NCI-H2107 (cell line): ENCODE results near the gene PIN1.
"Not testable (repeated sequence)": the region's sequence is repeated elsewhere in the genome, so short reads cannot be mapped to it uniquely, and the experiment has no call there.

Source experiments
- DNase-seq: peaks from one replicate; lab custom pipeline; 2025; lab: John Stamatoyannopoulos, UW

Gene PIN1

DNA sequence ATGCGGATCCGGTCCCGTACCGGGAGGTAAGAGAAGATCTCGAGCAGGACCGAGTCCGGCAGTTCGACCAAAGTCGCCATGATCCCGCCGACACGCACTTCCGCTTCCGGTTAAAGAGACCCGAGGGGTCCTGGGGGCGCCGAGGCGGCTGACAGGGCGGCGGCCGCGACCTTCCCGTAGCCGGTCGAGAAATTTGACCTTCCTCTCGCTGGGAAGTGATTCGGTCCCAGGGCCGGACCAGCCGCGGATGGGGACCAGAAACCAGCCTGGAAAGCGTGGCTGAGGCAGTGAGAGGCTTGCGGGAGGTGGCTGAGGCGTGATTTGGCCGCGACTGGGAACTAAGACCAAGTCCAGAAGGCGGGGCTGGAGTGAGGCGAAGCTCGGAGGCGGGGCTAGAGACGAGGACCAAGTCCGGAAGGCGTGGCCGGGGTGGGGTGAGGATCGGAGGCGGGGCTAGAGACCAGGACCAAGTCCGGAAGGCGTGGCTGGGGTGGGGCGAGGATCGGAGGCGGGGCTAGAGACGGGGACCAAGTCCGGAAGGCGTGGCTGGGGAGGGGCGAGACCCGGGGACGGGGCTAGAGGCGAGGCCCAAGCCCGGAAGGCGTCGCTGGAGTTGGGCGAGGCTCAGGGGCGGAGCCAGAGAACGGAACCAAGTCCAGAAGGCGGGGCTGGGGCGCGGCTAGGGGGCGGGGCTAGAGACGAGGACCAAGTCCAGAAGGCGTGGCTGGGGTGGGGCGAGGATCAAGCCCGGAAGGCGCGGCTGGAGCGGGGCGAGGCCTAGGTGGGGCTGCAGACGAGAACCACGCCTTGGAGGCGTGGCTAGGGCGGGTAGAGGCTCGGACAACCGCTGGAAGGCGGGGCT is 16.2 kb upstream of the PIN1 start, which contains the start of gene FBXL12:
Gene FBXL12, minus strand, starts transcription at position 346 of the 862 bp plus-strand sequence. Its CDS starts 266 bp downstream, at position 80.
- peak; percentile 100 for DNase-seq

DNA sequence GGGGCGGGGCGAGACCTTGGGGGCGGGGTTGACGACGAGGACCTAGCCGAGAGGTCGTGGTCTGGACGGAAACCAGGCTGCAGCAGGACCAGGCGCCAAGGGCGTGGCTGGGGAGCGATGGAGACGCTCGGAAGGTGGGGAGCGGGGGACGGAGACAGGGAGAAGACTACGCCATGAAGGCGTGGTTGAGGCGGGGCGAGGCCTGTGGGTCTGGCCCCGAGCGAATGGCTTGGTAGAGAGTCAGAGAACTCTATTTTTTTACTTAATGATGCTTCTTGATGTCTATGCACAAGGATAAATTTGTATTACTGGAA is 15.6 kb upstream of the PIN1 start:
- DNase-seq: no peak

DNA sequence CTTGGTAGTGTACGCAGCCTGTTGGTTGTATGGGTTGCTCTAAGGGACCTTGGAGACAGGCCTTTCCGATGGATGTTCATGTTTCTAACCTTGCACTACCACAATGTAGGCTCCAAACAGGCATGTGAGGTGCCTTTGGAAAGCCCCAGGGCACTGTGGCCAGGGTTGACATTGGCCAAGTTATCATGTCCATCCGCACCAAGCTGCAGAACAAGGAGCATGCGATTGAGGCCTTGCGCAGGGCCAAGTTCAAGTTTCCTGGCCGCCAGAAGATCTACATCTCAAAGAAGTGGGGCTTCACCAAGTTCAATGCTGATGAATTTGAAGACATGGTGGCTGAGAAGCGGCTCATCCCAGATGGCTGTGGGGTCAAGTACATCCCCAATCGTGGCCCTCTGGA is 15.1 kb upstream of the PIN1 start:
- DNase-seq: not testable (repeated sequence)

DNA sequence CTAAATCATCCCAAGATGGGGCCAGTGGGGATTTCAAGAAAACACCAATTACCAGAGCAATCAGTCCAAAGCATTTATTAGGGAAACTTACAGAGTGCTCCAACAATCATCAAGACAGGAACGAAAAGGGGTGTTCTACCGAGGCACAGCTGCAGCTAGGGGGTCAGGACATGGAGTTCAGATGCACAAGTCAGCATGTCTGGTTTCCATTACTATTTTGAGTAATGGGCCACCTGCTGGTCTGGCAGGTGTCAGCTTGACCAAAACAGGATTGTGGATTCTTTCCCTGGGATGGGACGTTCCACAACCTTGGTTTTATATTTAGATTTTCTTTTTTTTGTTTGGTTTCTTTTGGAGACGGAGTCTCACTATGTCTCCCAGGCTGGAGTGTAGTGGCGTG is 11.3 kb upstream of the PIN1 start:
- no peak for DNase-seq

DNA sequence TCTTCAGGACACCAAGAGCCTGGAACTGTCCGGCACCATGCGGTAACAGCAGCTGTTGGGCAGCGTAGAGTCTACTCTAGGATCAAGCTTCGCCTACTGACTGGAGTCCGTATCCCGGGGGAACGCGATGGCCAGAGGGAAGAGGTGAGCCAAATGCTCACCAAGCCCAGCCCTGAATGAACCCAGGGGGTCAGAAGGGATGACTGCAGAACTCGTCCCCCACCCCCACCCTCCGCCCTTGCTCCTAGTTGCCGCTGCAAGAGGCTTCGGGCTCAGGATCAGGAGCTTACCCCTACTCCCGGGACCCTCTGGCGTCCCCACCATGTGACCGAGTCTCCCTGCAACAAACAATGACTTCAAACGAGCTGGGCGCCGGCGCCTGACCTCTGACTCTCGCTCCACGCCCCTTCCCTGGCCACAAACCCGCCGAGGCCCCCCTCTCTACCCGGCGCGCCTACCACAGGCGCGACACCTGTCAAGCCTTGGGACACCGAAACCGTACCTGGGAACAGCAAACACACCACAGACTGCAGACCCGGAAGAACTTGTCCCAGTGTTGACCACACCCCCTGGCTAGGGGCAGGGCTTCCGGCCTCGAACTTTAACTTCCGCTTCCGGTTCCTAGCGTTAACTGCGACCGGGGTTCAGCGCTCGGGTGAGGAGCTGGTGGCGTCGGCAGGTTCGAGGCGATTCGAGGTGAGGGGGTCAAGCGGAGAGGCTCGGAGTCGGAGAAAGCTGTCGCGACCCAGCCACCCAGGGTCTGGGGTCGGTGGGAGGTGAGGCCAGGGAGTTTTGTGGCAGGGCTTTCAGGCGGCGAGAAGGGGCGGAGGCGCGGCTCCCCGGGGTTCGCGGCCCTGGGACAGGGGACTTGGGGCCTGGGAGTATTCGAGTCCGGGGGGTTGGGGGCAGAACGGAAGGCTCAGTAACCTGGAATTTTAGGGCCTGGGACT is 7.6 kb upstream of the PIN1 start, which contains the start of gene UBL5:
Gene UBL5, plus strand, starts transcription at position 630 of the 950 bp plus-strand sequence. CDS start 420 bp downstream, outside the sequence.
- DNase-seq: peak; percentile 83

DNA sequence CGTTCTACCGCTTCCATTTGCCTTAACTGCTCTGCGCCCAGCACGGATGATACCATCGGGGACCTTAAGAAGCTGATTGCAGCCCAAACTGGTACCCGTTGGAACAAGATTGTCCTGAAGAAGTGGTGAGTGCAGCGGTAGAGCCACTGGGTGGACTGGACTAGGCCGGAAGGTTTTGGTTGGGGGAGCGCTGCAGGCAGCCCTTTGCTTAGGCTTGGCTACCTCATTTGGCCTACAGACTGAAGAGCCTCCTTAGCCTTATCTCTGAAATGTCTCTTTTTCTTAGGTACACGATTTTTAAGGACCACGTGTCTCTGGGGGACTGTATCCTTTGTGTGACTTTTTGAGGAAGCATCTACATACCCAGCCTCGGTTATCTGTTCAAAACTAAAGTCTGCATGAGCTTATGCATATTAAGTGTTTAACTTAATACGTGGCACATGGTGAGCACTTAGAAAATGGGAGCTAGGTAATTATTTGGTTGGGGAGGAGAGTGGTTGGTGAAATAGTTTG is 6.5 kb upstream of the PIN1 start:
- no peak for DNase-seq

DNA sequence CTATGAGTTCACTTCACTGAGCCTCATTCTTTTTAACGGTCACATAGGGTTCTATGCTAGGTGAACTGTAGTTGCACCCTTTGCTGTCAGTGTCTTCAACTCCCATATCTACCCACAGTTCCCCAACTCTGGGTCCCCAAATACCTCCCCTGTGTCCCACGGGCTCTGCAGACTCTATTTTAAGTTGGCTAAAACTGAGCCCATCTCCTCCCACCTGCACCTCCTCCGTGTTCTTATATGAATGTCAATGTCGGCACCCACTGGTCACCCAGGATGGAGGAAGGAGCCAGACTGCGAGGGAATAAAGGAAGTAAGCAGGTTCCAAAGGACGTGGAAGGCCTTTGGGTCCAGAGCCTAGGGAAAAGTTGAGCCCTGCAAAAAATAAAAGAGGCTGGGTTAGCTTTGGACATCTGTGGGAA is 802 bp upstream of the PIN1 start:
- DNase-seq: no peak

DNA sequence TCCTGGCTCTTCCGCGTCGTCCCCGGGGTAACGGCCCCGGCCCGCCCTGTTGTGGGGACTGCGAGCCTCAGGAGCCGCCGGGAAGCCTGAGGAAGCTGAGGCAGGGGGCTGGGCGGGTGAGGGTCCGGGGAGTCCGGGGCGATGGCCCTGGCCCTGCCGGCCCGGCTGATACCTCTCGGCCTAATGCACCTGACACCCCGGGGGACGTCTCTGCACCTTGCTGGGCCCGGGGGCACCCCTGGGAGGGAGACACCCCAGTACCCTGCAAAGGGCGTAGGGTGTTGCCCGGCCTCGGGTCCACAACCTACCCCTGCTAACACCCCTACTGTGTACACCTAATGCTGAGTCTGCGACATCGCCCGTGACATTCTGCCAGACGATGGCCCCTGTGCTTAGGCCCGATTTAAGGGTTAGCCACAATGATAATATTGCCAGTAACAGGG is 410 bp downstream of the PIN1 start:
- DNase-seq: no peak

DNA sequence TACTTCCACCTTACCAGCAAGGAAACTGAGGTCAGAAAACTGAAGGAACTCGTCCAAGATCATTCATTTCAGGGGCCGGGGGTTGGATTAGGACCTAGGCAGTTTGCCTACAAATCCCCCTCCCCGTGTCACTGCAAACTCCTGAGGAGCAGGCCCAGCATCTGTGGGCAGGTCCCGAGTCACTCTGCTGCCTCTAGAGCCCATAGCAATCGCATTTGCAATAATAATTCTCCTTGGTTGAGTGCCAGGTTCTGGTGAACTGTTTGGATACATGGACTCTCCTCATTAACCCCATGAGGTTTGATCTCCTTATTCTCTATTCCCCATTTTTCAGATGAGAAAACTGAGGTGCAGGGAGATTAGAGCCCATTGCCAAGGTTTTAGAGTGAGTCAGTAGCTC is 903 bp downstream of the PIN1 start:
- DNase-seq: no peak

DNA sequence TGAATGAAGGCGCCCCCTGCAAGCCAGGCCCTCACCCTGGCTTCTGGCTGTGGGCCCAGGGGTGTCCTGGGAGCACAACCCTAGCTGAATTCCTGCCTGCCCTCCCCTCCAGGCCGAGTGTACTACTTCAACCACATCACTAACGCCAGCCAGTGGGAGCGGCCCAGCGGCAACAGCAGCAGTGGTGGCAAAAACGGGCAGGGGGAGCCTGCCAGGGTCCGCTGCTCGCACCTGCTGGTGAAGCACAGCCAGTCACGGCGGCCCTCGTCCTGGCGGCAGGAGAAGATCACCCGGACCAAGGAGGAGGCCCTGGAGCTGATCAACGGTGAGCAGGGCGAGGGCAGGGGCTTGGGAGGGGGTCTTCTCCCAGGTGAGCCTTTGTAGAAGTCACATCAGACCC is 3.2 kb downstream of the PIN1 start:
- no peak for DNase-seq

DNA sequence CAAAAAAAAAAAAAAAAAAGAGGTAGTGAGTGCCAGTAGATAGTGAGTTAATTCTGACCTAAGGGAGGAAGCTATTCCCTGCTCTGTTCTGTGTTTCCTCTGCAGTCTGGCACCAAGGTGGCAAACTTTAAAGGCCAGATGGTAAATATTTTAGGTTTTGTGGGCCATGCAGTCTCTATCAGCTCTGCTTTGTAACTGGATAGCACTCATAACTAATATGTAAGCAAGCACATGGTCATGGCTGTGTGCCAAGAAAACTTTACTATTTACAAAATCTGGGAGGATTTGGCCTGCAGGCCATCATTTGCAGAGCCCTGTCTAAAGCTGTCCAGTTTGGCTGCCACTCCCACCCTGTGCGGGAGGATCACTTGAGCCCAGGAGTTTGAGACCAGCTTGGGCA is 4.3 kb downstream of the PIN1 start:
- no peak for DNase-seq

DNA sequence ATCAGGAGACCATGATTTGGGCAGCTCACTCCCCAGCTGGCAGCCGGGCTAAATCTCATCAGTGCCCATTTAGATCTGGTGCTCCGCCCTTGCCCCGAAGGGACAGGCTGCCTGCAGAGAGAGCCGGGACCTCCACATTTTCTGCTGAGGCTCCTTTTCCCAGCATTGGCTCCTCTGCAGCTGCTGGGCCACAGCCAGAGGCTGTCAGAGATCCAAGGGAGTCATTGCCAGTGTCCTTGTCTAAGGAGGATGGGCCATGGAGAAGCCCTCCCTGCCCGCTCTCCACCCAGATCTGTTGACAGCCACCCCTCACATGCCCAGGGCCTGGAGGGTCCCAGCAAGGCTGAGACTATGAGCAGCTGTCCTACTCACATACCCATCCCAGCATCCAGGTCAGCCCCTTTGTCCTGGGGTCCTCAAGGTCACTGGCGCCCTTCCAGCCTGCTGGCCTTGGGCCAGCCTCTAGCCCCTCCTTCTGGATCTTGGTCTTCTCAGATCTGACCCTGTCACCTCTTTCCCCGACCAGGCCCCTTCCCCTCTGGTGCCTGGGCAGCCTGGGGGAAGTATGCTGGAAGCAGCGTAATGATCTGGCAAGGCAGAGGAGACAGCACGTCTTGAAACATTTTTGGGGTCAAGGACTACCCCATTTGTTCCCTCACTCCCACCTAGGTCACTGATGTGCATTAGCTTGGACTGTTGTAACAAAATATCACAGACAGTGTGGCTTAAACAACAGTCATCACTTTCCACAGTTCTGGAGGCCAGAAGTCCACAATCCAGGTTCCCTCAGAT is 7.9 kb downstream of the PIN1 start:
- no peak for DNase-seq

DNA sequence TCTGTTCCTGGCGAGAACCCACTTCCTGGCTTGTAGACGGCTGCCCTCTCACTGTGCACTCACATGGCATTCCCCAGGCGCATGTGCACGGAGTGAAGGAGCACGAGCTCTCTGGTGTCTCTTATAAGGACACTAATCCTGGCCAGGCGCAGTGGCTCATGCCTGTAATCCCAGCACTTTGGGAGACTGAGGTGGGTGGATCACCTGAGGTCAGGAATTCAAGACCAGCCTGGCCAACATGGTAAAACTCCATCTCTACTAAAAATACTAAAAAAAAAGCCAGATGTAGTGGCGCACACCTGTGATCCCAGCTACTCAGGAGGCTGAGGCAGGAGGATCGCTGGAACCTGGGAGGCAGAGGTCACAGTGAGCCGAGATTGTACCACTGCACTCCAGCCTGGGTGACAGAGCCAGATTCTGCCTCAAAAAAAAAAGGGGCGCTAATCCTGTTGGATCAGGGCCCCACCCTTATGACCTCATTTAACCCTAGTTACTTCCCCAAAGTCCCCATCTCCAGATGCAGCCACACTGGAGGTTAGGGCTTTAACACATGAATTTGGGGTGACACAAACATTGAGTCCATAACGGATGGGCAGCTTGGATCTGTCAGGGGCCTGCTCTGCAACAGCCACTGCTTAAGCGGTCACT is 8.6 kb downstream of the PIN1 start:
- not testable (repeated sequence) for DNase-seq

DNA sequence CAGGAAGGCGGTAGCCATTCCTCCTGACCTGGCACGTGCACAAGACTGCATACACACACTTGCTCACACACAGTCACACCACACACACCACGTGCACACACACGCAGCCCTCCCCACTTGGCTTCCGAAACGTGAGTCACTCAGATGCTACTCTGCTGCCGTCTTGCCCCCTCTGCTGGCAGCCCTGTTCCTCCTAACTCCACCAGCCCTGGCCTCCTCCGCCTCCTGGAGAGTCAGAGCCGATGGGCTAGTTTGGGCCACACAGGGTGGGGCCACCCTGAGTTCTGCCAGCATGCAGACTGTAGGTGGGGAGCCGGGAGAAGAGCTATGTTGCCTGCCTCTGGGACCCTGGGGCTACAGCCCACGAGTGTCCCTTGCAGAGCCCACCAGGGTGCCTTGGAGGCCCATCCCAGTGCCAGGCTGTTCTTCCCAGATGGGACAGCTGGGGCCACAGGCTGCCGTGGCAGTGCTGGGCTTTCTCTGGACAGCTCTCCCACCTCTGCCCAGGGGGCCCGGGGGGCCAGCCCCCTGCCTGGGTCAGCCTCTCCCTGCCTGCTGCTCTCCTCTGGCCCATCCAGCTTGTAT is 12.1 kb downstream of the PIN1 start:
- no peak for DNase-seq

DNA sequence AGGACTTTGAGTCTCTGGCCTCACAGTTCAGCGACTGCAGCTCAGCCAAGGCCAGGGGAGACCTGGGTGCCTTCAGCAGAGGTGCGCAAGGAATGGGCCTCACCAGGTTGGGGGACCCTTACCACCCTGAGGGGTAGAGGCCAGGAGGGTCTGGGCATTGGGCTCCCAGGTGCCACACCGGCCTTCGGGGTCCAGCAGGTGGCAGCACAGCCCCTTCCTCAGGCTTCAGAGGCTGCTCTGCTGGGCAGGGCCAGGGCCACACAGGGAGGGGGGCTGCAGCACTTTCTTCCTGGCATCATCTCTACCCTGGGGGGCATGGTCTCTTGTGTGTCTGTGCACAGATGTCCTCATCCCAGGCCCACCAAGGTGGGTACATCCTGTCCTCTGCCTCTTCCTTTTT is 12.9 kb downstream of the PIN1 start:
- no peak for DNase-seq

DNA sequence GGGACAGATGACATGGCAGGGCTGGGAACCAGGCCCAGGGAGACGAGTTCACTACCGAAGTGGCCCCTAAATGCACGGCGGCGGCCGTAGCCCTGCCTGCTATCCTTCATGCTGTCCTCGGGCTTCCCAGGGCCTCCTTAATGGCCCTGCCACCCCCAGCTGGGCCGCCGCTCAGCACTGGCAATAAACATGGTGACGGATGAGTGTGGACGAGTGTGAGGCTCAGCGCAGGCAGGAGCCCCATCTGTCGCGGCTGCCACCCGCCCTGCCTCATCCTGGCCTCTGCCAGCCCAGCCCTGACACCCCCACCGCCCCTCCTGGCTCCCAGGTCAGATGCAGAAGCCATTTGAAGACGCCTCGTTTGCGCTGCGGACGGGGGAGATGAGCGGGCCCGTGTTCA is 13.6 kb downstream of the PIN1 start:
- no peak for DNase-seq

DNA sequence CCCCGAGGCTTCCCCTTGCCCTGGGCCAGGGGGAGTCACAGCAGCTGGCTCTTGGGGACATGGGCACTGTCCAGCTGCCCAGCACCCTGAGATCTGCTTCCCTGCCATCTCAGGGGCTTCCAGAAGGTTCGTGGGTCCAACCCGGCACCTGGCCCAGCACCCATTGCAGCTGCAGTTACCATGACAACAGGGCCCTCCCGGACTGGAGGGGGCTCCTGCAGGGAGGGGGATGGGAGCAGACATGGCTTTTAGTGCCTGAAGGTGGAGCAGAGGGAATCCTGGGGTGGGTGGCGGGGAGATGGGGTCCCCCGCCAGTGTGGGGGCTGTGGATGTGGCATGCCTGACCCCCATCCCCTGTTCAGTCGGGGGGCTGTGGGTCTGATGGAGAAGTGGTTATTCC is 14.7 kb downstream of the PIN1 start:
- no peak for DNase-seq

DNA sequence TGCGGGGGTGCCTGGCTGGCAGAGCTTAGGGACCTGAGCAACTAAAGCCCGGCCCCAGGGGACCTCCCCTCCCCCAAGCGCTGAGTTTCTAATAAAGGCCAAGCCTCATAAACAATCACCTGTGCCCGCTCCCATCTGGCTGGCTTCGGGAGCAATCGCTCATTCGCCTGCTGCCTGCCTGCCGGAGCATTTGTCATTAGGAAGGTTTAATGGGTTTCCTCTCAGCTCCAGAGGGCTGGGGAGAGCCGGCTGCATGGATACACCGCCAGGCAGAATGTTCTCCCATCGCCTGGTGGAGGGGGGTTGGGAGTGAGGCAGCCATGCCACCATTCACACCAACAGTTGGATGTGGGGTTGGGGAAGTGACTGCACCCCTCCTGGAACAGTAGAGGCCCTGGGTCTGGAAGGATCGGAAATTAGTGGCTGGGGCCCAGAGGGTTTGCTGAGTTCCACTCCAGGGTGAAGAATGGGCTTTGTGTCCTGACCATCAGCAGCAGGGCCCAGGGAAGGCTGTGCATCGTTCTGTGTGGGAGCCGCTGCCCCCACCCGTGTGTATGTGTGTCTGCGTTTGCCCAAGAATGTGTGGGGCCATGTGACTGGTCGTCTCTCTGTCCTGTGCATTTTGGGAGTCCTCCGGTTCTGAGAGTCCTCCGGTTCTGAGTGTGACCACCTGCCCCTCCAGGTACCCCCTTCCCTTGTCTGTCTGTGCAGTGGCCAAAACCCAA is 15.3 kb downstream of the PIN1 start:
- peak; percentile 22 for DNase-seq

DNA sequence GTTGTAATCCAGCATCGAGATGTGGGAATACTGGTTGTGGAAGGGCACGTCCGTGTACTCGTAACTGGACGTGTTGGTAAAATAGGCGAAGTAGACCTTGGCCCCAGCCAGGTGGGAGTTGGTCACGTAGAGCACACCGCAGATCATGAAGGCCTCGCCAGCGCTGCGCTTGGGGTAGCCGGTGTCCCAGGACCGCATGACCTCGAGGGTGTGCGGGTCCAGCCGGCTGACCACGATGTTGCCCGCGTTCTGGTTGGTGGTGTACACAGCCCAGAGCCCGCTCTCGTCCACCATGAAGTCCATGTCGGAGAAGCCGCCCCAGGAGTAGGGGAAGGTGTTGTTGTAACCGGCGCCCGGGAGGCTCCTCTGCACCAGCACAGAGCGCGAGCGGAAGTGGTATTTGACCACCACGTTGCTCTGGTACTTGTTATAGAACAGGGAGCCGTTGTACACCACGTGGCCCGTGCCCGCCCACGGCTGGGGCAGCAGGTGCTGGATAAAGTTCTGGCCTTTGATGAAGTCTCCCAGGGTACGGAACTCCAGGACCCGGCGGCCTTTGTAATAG is 19.2 kb downstream of the PIN1 start:
- DNase-seq: no peak

DNA sequence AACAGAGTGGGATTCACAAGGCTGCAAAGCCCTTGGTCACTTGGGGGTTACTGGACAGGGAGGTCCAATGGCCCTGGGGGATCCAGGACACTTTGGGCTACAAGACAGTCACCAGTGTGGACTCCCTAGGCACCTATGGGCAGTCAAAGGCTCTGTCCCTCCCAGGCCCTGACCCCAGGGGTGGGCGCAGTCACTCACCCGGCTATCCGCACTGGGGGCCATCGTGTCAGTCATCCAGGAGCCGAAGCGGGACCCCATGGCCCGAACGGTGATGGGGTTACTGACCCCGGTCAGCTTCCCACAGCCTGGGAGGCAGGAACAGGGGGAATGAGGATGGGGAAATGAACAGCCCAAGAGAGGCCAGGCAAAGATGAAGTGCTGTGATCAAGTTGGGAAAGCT is 21.5 kb downstream of the PIN1 start:
- DNase-seq: no peak
